HFF-Myc (cell line): ENCODE measurements around the gene CYCS.

Experiments used
- DNase-seq: peaks from one replicate; pipeline ENCODE4 v3.0.0-alpha.2; 2011; ENCODE audit warnings: low read depth; ENCODE audit errors: extremely low read depth
- H3K4me3 ChIP-seq: replicated peaks from 2 replicates; pipeline ENCODE4 v1.5.1; 2011; ENCODE audit warnings: low read depth, mild to moderate bottlenecking, control low read depth, low read length
- CTCF ChIP-seq: IDR thresholded peaks from 2 replicates; pipeline ENCODE4 v1.5.1; 2012; ENCODE audit warnings: mild to moderate bottlenecking, low read depth, low read length, control low read depth; ENCODE audit errors: missing control alignments

The CYCS gene

GRCh38 chr7:25105911-25106310 lies 19.1 kb downstream of the CYCS start:
- no peak for TF ChIP-seq CTCF
- no peak overlapping the region for H3K4me3 ChIP-seq
- DNase-seq = no peak

- no peak for TF ChIP-seq CTCF
- no peak overlapping the region for H3K4me3 ChIP-seq
- no peak for DNase-seq
These were observed 21.3 kb downstream of the CYCS start for GRCh38 chr7:25103773-25104172.

GRCh38 chr7:25101817-25102216 lies 23.2 kb downstream of the CYCS start:
- no peak for TF ChIP-seq CTCF
- DNase-seq = no peak

GRCh38 chr7:25098096-25099046 lies 26.7 kb downstream of the CYCS start:
- peak; percentile 94 for TF ChIP-seq CTCF
- H3K4me3 ChIP-seq = no peak overlapping the region
- DNase-seq = peak; percentile 53

More at GRCh38 chr7:25101817-25102216, 23.2 kb downstream of the CYCS start:
- H3K4me3 ChIP-seq = no peak overlapping the region

- no peak overlapping the region for H3K4me3 ChIP-seq
- DNase-seq = no peak
- no peak for TF ChIP-seq CTCF
These were observed 29.3 kb downstream of the CYCS start for GRCh38 chr7:25095516-25096345.

GRCh38 chr7:25093268-25093826 lies 31.7 kb downstream of the CYCS start:
- TF ChIP-seq CTCF = peak; percentile 96
- peak; percentile 42 for DNase-seq
- H3K4me3 ChIP-seq = no peak overlapping the region
